CD4-positive, alpha-beta T cell treated with Interleukin-17A for 1 hour (primary cell): ENCODE data around the gene SH3RF3.
A peak's percentile ranks its signal among the peaks of the same experiment; 100 is the strongest.
"Not testable (repeated sequence)": the region's sequence is repeated elsewhere in the genome, so short reads cannot be mapped to it uniquely, and the experiment has no call there.

Source experiments
- DNase-seq: peaks from one replicate; pipeline ENCODE4 v3.0.0-alpha.2; 2020

Gene SH3RF3

DNA sequence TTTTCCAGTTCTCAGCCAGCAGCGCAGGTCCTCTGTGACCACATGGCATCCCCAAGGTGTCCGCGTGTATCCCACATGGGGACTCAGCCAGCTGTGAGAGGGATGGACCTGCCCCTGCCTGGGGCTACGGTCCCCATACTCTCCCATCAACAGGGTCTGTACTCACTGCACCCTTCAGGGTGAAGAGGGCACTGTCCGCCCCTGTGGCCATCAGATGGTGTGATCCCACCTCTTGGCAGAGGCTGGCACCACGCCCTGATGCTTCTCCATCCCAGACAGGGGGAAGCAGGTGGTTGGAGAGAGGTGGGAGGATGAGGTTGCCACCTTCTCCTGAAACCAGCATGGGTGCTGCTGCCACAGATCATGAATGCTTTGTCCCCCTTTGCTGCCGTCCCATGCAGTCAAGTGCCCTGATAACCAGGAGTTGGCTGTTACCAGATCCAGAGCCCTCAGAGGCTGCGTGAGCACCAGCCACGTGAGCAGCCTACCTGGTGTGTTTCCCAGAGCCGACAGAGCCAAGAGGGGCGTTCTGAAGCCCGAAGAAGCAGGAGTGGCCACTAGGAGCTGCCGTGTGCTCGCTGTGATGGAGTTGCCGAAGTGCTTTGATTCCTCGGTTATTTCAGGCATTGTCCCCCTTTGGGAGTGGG, 93.9 kb downstream of the SH3RF3 start:
- no peak for DNase-seq

DNA sequence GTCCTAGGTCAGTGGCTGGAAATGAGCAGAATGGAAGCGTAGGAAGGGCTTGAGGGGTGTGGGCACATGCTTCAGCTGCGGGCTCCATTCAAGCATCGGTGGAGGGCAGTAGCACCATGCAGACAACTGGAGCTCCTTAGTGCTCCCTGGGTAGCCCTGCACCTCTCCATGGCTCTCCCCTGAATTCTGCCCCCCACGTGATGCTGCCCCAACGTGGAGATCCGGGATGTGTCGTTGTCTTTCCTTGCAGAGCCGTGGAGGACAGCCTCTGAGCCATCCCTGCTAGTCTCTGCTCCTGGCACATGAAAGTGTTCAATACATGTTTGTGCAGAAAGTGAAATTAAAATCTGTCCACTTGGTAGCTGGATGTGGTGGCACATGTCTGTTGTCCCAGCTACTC, 94.5 kb downstream of the SH3RF3 start:
- DNase-seq = no peak

DNA sequence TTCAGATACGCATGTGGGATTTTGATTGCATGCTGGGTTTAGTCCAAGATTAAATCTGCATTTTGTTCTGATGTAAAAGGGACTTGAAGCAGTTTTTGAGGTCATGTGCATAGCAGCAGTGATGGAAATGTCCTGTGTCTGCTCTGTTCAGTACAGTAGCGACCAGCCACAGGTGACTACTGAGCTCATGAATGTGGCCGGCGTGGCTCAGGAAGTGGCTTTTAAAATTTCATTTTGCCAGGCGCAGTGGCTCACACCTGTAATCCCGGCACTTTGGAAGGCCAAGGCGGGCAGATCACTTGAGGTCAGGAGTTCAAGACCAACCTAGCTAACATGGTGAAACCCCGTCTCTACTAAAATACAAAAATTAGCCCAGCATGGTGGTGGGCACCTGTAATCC, 95.3 kb downstream of the SH3RF3 start:
- DNase-seq = not testable (repeated sequence)

DNA sequence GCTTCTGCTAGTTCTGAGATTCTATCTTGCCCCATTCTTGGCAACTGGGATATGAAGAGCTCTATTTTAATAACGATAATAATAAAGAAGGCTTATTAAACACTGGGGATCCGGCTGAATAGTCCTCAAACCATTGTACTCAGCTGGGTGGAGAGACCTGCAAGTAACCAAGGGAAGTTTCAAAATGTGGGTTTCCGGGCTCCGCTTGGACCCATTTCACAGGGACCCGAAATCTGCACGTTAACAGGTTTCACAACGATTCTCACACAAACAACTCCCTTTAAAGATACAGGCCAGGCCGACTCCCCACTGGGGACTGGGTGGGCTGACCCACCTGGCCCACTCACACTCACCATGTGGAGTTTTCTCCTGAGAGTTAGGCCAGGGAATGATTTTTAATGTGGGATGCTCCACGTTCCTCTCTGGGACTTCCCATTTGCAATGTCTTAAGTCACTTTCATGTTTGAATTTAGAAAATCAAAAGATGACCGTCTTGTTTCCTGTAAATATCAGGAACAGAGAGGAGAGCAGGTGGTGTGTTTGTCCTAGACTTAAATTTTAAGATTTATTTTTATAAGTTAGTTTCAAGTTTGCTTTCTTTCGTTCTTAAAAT, 96.3 kb downstream of the SH3RF3 start:
- no peak for DNase-seq

DNA sequence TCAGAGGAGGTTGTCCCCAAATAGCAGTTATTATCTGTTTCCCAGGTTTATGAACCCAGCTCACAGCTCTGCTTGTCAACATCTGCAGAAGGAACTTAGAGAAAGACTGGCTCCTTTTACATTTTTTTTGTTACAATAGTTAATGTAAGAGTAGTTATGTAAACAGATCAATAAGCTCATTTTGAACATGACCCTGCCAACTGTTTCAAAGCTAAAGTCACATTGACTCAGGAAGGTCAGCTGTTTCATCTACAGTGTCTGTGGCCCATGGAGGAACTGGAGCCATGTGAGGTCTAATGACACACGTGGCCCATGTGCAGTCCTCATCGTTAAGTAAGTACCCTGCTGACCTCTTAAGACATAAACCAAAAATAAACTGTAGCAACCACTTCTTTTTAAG, 97.1 kb downstream of the SH3RF3 start:
- DNase-seq = no peak

DNA sequence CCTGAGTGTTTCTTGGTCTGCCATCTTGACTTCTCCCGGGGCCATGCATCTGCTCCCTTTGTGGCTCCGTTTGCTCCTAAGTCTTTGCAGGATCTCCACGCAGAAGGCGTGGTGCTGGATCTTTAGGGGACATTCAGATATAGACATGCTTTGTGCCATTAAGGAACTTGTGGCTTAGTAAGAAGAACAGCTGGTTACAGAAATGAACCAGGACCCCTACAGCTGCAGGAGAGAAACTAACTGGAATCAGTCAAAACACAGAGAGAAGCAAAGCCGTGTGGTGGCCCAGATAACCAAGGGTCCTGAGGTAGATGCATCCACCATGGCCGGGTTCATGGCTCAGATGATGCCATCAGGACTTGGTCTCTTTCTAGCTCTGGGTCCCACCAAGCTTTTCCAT, 97.6 kb downstream of the SH3RF3 start:
- DNase-seq = no peak

DNA sequence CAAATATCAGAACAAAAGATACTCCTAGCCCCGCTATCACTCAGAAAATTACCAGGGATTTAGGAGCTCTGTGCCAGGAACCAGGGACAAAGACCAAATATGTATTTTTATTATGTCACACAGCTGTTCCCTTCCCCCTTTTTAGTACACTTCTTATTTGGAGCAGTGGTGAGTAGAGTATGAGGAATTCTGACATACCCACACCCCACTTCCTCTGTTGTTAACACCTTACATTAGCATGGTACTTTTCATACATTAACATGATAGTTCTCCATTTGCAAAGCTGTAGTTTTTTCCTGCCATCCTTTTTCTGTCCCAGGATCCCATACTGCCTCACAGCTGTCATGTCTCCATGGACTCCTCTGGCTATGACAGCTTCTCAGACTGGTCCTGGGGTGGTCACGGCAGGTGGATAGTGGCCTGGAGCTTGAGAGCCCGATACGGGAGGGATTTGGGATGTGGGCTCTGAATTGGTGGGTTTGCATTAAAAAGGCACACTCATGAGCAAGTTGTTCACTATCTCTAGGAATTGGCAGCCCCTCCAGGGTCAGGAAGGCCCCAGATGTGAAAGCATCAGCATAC, 100.2 kb downstream of the SH3RF3 start:
- no peak for DNase-seq

DNA sequence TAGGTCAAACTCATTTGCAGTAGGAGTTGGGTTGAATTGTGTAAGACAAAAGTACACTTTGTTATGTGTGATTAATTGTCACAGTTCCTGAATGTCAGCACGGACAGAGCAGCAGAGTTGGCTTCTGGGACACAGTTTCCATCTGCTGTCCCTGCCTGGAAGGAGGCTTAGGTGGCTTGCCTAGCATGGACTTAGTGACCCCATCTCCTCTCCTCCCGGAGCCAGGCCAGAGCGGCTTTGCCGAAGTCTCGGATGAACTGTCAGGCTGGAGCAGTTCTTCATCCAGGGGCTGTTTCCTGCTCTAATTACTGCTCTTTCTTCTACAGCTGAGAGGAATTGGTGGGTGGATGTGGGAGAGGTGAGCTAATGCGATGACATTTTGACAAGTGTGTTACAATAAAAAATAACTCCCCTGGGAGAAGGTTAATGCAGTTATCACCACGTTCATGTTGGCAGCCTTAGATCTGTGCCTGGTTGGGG, 102.0 kb downstream of the SH3RF3 start:
- DNase-seq = no peak

DNA sequence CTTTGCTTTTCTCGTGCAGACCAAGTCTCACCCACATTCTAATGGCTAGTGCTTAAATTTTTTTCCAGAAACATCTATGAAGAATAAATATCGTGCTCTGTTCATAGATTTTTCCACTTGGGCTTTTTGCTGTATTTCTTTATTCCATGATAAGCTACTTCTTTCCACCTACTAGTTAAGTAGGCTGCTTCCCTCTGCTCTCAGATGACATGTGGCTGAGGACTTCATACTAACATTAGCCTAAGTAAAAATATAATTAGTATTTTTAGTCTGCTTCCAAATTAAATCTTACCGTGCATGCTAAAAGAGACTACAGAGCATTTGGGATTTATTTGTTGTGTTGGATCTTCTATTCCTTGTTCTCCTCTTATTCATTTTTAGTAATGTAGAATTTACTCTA, 102.4 kb downstream of the SH3RF3 start:
- DNase-seq = no peak

DNA sequence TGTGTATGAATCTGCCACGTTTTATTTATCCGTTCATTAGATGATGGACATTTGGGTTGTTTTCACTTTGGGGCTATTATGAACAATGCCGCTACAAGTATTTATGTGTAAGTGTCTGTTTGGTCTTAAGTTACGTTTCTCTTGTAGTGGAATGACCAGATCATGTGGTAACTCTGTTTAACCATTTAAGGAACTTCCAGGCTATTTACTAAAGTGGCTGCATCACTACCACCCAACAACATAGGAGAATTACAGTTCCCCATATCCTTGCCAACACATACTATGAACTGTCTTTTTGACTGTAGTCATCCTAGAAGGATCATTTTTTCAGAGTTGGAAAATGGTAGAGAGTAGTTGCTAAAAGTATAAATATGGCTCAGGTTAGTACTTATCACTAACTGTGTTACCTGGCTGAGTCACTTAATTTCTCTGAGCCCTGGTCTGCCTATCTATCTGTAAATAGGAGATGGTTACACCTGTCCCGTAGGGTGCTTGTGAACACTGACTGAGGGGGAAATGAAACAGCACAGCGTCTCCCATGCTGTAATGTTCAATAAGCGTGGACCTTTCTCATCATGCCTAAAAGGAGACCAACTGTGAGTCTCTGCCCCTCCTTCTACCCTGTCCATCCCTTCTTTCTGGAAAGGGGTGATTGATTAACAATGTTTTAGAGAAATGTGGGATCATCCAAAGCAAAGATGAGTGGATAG, 103.1 kb downstream of the SH3RF3 start:
- DNase-seq = no peak

DNA sequence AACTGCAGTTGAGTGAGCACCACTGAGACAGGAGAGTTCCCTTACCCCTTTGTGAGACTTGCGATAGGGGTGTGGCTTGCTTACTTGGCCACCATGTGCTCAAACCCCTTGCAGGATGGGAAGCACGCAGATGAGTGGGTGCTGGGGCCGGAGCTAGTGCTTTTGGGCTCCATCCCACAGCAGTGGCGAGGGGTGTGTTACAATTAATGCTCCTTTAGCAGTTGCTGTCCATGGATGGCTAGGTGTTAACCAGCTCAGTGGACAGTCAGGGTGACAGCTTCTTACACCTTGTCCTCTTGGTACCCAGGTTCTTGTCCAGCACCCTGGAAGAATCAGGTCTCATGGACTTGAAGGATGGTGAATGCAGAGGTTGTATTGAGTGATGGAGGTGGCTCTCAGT, 103.9 kb downstream of the SH3RF3 start:
- no peak for DNase-seq

DNA sequence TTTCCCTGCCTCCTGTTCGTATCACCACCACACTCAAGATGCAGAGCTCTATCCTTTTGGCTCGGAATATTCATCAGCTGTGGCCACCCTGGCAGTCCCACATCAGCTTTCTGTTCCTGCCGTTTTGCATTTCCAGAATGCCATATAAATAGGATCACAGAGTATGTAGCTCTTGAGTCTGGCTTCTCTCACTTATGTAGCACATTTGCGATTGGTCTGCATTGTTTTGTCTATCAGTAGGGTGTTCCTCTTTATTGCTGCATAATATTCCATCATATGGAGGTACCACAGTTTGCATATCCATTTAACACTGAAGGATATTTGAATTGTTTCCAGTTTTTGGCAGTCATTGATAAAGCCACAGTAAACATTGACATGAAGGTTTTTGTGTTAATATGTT, 104.6 kb downstream of the SH3RF3 start:
- no peak for DNase-seq

DNA sequence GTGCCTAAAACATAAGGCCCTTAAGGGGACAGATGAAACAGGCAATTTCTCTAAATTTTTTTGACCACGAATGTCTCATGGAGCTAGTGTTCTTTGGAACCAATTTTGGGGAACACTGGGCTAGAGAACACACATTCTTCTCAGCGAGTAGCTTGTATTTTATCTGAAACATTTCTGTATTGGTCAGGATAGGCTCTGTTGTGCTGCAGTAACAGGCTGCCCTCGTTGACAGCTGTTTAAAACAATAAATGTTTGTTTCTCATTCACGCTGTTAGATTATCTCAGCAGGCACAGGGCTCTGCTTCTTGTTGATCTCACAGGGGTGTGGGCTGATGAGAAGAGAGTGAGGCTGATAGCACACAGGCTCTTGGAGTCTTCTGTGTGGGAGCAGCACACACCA, 105.3 kb downstream of the SH3RF3 start:
- DNase-seq = no peak

DNA sequence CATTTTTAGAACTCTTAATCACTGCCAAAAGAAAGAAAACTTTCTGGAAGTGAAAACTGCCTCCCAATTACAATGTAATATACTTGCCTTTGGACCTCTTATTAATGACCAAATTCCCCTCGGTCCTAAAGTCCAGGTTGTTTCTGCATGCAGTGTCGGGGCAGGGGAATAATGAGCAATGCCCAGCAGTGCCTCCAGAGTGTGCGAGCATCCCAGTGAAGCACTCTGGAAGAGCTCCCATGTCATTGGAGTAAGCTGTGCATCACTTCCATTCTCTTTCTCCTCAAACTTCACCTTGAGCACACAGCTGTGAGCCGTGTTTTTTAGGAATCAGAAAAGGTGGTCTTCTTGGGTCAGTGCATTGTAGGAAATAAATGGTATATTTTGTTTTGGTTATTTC, 107.1 kb downstream of the SH3RF3 start:
- DNase-seq = no peak

DNA sequence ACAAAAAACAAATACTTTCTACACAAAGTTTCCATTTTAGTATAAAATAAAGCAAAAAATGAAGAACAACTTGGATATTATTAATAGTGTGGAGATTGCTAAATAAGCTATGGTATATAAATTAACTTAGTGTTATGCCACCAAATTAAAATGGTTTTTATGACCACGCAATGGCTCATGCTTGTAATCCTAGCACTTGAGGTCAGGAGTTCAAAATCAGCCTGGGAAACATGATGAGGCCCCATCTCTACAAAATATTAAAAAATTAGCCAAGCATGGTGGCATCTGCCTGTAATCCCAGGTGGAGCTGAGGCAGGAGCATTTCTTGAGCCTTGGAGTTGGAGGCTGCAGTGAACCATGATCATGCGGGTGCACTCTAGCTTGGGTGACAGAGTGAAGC, 108.8 kb downstream of the SH3RF3 start:
- no peak for DNase-seq

DNA sequence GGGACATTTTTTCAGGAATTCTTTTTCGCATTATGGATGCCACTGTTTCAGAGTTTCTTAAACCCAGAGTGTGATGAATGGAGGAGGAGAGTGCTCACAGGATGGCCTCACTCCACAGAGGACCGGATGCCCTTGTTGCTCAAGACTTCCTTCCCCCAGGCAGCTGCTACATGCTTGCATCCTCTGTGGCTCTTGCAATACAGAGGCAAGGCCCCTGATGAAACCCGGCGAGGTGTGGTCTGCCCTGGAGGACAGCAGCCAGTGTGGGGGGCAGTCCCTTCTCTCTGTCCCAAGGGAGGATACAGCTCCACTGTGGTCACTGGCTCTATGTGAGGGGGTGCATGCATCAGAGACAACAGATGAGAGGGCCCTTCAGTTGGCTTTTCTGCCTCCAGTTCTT, 109.6 kb downstream of the SH3RF3 start:
- DNase-seq = peak; percentile 47

DNA sequence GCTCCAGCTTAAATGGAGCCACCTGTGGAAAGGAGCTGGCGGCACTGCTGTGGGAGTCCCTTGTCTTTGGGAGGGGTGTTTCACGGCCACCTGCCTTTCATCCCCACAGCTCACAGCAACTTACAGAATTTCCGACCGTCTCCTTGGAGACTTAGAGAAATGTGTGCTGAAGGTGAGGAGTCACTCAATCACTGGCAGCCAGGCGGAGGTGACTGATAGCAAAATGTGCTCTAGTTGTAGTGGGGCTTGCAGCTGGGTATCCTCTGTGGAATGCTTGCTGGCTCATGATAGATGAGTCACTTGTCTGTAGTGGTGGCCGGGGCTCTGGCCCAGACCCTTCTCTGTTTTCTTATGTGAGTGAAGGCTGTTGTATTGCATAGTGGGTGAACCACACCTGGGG, 110.7 kb downstream of the SH3RF3 start:
- DNase-seq = no peak

DNA sequence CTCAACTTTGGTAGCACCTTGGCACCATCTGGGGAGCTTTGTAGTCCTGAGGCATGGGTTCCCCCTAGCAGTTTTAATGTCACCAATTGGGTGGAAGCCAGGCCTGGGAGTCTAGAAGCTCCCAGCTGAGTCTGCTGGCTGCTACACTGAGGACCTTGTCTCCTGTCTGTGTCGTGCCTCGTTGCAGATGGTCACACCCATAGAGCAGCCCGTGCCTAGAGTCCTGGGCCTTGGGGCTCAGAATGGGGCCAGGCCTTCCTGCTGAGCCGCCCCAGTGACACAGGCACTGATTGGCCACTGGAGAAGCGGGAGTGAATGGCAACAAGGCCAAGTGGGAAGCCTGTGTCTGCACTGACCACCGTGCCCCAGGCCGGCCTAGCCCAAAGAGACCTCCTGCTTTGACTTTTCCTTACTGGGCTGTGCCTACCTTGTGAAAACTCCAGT, 113.2 kb downstream of the SH3RF3 start:
- no peak for DNase-seq

DNA sequence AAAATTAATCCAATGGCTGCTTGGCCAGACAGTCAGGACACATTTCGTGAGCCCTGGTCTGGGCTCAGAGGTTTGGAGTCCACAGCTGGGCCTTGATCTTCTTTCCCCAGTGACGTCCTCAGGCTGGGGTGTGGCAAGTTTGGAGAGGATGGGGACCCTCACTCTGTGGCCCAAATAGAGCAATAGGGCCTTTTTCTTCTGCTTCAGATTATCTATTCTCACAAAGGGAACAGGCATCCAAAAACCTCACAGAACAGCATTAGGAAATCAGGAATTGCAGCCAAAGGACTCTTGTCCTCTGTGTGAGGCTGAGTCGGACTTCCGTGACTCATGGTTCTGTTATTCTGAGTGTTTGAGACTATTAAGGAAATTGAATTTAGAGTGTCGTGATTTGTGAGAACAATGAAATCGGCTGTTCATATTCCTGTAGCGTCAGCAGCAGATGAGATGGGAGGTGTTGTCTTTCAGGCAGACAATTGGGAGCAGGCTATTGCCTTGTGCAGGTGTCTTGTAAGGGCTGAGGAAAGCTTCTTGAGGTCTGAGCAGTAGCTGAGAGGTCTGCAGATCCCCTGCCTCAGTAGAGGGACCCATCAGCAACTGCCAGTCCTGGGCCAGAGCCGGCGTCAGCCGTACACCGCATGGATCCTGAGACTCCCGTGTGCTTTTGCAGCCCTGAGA, 113.8 kb downstream of the SH3RF3 start:
- DNase-seq = no peak

DNA sequence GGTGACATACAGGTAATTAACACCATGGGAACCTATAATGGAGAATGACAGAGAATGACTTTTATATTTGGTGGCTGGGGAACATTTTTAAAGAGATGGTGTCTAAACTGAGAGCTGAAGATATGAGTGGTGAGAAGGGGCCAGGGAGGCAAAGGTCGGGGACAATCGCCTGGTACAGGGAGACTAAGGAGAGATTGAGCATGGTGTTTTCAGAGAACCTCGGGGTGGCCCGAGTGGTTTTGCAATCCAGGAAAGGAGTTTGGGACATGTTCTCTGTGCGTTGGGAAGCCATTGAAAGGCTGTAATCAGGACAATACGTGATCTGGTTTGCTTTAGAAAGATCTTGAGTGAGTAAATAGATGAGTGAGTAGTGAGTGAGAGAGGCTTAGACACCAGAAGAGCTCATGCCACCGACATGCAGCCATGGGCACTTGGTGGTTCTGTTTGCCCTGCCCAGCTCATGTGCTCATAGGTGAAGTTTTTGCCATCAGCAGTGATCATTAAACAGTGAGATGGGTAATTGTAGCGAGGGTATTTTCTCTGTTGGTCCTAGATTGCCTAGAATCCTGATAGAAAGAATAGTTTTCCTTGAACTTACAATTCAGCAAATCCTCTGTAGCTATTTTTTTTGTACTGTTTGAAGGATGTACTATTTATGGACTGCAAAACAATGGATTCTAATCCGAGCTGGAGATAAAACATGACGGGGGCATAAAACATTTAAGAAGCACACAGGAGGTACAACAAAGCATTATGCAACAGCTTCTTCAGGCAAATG, 114.7 kb downstream of the SH3RF3 start:
- DNase-seq = no peak

DNA sequence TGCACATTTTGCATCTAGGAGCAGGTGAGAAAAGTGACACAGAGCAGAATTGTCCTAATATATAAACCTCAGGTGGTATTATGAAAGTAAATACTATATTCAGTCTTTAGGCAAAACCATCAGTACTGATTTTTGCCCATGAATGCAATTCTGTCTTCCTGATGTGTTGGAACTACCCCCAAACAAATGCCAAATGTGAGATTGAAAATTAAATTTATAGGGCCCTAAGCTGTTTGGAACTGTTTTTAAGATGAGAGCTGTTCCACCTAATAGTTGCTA, 115.2 kb downstream of the SH3RF3 start:
- DNase-seq = no peak

DNA sequence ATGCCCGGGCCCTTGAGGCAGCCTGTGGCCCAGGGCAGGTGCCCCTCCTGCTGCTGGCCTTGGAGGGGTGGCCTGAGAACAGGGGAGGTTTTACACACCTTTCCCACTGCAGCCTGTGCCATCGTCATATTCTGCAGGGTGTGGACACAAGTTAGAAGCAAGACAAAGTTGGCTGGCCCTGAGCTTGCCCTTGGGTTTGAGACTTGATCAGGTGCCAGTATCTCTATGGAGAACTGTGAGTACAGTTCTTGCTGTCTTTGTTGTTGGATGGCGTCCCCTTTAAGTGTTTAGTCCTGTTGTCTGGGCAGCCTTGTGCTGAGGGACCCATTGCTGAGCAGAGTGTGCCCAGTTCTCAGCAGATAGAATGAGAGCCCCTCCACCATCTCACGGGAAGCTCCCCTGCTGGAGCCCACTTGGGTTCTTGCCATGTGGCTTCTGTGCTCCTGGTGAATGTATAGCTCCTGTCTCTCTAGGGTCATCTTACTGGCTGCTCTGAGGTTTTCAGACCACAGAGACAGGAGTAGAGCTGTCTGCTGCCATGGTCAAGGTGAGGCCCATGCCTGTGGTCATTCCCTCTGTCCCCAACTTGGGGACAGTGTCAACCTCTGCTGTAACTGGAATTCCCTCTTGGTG, 115.9 kb downstream of the SH3RF3 start:
- DNase-seq = no peak
